Esophagus squamous epithelium (tissue), 4 donors: ENCODE data around the gene NDRG2.

Experiments
- POLR2A ChIP-seq, 4 donors: fragments of 450-650 bp; IDR thresholded peaks; one replicate each; pipeline ENCODE4 v1.6.1; 2017; ENCODE audit warnings: antibody characterized with exemption in 4 of 4, mild to moderate bottlenecking in 4 of 4, moderate library complexity in 3 of 4
- TF ChIP-seq, protein P1 (sequence below), 6 experiments: fragments of 450-650 bp in 4 of 6; fragments of 200-600 bp in 2 of 6; sonication (generic) in 2 of 6; IDR thresholded peaks; one replicate each; pipeline ENCODE4 v1.5.1; 2016 to 2019; ENCODE audit warnings: antibody characterized with exemption in 6 of 6, mild to moderate bottlenecking in 4 of 6, moderate library complexity in 4 of 6

DNA sequence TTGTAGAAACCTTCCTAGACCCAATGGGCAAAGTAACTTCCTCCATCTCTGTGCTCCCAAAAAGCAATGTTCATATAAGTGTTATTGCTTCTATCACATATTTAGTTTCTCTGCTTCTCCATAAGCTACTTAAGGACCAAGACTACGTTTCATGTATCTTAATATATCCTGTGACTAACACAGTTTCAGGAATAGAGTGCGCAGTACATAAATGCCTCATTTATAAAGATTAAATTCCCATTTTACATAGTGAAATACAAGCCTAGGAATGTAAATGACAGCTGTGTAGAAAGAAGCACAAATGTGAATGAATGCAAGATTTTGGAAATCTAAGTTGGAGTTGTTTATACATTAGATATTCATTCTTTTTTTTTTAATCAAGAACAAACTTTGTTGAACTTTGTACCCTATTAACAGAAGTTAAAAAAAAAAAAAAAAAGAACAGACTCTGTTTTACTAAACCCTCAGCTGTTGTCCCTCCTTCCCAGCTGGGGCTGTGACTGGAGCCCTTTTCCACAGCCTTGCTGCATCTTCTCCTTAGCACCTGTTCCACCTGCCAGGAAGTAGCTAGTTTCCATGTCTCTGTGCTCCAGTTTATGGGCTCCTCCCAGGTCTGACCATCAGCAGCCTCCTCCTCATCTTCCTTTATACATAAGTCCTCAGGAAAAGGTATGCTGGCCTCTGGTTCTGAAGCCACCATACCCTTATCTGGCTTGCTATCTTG lies 42.1 kb downstream of the NDRG2 start:
- TF ChIP-seq, protein P1, sequence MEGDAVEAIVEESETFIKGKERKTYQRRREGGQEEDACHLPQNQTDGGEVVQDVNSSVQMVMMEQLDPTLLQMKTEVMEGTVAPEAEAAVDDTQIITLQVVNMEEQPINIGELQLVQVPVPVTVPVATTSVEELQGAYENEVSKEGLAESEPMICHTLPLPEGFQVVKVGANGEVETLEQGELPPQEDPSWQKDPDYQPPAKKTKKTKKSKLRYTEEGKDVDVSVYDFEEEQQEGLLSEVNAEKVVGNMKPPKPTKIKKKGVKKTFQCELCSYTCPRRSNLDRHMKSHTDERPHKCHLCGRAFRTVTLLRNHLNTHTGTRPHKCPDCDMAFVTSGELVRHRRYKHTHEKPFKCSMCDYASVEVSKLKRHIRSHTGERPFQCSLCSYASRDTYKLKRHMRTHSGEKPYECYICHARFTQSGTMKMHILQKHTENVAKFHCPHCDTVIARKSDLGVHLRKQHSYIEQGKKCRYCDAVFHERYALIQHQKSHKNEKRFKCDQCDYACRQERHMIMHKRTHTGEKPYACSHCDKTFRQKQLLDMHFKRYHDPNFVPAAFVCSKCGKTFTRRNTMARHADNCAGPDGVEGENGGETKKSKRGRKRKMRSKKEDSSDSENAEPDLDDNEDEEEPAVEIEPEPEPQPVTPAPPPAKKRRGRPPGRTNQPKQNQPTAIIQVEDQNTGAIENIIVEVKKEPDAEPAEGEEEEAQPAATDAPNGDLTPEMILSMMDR (IDR thresholded peaks at IDR 0.05): no peak
- no peak for TF ChIP-seq POLR2A (IDR thresholded peaks at IDR 0.05)
